GM18526 (cell line): ENCODE data around the gene WBP1L.

Experiments used
- POLR2A ChIP-seq: IDR thresholded peaks from 3 replicates; pipeline ENCODE4 v1.6.1; 2011; ENCODE audit not compliant: insufficient read length; ENCODE audit errors: extremely low read depth

WBP1L gene

DNA sequence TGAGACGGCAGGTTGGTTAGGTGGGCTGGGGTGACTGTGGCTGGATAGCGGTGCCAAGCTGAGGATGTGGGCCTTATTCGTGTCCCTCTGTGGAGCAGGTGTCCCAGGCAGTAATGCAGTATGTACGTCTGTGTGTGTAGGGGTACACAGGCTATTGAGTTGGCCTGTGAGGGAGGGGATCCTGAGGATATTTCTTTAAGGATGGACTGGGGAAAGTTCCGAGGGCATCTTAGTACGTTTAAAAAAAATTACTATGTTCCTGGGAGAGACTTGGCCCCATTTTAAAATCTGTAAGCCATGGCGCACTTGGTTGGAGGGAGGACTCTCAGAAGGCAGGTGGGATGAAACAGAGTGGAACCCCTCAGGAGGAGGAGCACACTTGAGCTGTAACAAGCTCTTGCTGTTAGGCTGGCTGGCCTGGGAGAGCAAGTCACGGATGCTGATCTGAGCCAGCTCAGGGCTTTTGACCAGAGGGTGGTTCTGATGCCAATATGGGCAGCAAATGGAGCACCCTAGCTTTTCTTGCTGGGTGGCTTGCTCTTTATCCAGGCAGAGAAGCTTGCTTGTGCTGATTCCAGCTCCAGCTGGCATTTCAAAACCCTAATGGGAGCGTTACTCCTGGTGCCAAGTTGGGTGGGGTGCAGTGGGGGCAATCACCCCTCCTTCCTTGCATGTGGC is 765 bp downstream of the WBP1L start:
- TF ChIP-seq POLR2A, result no peak

DNA sequence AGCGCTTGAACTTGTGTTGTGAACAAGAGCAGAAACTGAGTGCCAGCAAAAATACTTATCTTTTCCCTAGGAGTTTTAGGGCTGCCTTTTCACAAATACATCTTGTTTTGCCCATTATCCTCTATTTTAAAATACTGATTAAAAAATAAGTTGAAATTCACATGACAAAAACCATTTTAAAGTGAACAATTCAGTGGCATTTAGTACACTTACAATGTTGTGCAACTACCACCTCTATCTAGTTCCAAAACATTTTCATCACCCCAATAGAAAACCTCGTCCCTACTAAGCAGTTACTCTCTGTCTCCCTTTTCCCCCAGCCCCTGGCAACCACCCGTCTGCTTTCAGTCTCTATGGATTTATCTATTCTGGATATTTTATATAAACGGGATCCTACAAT is 1.4 kb downstream of the WBP1L start:
- TF ChIP-seq POLR2A, result no peak

DNA sequence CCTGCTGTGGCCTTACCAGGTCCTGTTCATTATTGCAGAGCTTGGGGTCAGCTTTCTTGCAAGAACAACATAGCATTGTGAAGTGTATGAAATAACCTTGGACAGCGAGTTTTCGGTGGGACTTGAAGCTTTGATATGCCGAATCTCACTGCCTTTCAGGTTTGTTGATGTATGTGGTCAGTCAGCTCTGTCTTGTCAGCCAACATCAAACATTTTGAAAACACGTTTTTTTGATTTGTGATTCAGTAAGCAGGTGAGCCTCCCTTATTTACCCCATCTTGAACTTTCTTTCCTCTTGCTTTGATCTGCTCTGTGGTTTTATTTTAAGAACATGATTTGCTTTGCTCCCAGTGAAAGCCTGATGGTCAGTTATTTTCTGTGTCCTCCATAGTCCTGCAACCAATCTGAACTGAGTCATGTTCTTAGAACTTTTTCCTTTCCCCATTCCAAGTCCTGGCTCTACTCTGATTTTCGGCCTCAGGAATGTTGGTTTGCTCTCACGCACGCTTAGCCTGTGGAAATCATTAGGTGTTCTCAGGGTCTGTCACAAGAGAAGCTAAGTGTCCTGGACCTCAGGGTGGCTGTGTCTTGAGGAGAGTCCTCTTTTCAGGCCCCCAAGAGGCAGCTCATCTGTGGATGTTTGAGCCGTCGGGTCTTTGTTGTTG is 8.7 kb downstream of the WBP1L start:
- no peak for TF ChIP-seq POLR2A

DNA sequence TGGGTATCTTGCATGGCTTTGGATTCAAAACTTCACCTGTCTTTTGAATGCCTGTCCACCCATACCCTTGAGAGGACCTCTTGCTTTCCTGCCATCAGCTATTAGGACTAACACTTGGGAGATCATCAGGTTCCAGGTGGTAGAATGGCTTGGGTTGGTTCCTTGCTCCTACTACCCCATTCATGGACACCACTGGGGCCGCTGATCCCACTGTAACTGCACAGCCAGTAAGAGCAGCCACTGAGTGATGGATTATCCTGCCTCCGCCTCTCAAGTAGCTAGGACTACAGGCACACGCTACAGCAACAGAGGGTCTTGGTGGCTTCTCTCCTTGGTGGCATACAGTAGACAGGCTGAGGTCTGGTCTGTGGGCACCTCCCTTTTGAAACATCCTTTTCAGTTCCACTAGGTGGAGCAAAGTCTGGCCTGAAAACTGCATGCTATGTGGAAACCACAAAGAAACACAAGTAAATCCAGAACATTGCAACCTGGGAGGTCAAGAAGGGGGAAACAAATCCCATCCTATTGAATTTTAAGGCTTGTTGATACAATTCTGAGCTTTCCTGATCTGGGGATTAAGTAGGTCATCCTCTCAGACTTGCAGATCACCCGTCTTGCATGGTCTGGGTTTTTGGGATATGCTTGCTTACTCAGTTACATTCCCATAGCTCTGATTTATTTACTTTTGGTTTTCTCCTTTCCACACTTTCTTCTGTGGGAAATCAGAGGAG is 9.4 kb downstream of the WBP1L start:
- TF ChIP-seq POLR2A, result no peak

DNA sequence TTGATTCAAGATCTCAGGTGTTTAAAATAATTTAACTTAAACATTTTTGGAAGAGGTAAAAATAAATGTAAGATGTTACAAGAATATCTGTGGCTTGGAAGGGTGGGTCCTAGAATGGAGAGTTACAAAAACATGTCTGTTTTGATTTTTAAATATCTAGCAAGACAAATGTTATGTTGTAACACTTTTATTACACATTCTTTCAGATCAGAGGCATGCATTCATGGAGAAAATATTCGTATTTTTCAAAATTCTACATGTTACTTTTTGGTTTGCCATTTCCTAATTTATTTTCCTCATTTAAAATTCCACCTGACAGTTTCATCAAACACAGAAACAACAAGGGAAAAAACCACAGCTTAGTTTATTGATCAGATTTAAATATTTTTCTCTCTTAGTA is 10.0 kb downstream of the WBP1L start:
- TF ChIP-seq POLR2A, result no peak

DNA sequence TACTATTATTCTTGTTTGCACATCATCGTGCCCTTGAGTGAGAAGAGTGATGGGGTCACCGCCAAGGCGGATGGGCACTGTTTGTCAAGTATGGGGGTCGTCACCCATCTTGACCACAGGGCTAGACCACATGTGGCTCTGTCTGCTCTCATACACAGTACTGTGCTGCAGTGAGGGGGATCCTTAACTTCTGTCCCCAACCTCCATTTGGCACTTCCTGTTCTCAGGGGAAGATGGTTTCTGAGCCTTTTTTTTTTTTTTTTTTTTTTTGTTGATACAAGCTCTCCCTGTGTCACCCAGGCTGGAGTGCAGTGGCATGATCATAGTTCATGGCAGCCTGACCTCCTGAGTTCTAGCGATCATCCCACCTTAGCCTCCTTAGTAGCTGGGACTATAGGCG is 13.6 kb downstream of the WBP1L start:
- TF ChIP-seq POLR2A, result no peak

DNA sequence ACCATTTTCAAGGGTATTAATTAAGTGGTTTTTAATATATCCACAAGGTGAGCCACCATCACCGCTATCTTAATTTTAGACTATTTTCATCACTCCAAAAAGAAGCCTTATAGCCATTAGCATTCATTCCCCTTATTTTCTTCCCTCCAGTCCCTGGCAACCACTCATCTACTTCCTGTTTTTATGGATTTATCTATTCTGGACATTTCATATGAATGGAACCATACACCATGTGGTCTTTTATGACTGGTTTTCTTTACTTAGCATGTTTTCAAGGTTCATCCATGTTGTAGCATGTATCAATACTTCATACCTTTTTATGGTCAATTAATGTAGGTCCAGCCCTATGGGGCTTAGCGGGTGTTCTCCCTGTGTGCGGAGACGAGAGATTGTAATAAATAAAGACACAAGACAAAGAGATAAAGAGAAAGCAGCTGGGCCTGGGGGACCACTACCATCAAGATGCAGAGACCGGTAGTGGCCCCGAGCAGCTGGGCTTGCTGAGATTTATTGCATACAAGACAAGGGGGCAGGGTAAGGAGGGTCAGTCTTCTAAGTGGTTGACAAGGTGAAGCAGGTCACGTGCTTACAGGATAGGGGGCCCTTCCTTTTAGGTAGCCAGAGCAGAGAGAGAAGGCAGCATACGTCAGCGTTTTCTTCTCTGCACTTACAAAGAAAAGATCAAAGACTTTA is 14.6 kb downstream of the WBP1L start:
- TF ChIP-seq POLR2A, result no peak

DNA sequence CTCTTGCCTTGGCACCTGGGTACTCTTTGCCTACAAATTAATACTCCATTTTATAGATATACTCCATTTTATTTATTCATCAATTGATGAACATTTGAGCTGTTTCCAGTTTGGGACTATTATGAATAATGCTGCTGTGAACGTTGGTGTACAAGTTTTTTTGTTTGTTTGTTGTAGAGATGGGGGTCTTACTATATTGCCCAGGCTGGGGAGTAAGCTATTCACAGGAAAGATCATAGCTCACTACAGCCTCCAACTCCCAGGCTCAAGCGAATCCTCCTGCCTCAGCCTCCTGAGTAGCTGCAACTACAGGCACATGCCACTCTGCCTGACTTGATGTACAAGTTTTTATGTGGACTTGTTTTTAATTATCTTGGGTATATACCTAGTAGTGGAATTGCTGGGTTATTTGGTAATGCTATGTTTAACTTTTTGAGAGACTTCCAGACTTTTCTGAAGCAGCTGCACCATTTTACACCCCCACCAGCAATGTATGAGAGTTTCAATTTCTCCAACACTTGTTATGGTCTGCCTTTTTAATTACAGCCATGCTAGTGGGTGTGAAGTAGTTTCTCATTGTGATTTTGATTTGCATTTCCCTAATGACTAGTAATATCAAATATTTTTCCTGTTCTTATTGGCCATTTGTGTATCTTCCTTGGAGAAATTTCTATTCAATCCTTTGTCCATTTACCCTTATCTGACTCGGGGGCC is 15.9 kb downstream of the WBP1L start:
- TF ChIP-seq POLR2A, result no peak

DNA sequence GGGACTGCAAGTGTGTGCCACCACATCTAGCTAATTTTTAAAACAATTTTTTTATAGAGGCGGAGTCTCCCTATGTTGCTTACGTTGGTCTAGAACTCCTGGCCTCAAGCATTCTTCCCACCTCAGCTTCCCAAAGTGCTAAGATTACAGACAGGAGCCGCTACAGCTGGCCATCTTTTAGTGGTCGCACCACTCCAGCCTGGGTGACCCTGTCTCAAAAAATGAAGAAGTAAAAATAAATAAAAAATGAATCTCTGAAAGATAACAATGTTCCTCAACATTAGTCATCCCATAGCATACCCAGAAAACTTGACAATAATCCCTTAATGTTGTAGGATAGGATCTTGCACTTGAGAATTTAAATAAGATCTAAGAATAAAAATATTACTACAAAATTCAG is 18.2 kb downstream of the WBP1L start:
- no peak for TF ChIP-seq POLR2A

DNA sequence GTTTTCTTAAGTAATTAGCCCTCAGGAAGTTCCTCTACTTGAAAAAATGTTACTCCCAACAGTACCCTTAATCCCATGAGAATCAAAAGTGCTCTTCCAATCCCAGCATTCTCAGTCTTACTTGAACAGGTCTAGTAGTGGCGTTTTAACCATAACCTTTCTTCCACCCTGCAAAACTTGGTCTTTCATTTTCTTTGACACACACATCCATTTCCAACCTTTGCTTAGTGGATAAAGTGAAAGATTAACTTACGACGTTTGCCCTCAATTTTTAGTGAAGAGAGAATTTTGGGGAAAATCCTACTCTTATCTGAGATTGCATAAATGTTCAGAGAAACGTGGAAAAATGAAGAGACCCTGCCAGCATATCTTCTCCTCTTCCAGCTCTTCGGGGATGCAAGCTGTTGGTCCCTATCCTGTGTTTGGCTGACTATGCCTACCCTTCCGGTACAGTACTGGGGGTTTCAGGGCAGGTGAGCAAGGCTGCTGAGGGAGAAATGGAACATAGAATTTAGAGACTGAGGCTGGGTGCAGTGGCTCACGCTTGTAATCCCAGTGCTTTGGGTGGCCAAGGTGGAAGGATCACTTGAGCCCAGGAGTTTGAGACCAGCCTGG is 18.8 kb downstream of the WBP1L start:
- no peak for TF ChIP-seq POLR2A

DNA sequence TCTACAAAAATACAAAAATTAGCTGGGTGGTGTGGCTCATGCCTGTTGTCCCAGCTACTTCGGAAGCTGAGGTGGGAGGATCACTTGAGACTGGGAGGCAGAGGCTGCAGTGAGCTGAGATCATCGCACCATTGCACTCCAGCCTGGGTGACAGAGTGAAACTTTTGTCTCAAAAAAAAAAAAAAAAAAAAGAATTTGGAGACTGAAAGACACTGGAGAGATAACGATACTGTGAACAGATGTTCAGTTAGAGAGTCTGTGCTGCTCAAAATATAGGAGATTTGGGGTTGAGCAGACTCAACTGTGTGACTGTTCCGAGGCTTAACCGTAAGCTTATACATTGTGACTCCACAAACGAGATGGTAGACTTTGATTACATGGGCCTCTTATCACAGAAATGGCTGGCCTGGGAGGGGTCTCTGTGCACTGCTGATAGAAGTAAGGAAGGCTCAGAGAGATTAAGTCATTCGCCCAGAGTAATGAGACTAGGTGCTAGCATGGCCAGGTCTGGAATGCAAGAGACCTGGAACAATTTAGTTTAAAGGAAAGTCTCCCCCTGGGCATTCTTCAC is 19.4 kb downstream of the WBP1L start:
- no peak for TF ChIP-seq POLR2A

DNA sequence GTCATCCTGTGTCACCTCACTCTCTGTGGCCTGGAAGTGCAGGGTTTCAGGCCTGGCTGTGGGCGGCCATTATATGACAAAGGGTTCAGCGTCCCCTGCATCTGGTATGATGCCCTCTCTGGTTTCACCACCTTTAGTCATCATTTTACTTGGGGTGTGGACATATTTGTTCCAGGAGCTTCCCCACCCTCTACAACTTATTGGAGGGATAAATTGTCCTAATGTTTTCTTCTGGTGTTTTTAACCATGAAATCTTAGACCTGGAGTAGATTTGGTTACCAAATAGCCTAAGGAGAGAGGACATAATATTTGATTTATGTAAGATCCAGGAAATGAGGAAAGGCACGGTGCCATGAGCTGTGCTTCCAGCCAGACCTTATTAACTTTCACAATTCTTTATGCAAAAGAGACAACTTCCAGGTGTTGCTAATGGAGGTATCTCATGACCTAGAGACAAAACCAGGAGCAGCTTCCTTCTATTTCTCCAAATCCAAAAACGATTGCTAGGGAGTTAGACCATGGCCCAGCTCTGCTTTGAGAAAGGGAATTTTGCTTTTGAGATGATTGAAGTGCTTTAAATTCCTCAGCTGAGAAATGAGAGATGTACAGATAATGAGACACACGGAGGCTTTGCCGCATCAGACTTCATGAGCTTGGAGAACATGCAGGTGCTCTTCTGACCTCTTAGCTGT is 20.9 kb downstream of the WBP1L start:
- no peak for TF ChIP-seq POLR2A

DNA sequence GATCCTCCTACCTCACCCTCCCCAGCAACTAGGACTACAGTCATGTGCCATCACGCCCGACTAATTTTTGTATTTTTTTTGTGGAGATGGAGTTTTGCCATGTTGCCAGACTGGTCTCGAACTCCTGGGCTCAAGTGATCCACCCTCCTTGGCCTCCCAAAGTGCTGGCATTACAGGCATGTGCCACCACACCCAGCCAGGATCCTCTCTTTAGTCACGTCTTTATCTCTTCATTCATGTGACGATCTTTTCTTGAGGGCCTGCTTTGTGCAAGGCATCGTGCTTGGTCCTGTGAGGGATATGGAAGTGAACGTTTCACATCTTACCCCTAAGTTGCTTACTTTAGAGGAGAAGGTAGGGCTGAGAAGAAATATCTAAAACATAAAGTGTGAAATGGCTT is 21.6 kb downstream of the WBP1L start:
- TF ChIP-seq POLR2A, result no peak
